GM10847 (cell line): ENCODE data around the gene GAS2L1.

Experiments used
- POLR2A ChIP-seq: IDR thresholded peaks from 2 replicates; pipeline ENCODE4 v1.6.1; 2011; ENCODE audit not compliant: insufficient read length; ENCODE audit errors: extremely low read depth

GAS2L1 gene

GRCh38 chr22:29268511-29269229 lies 37.8 kb upstream of the GAS2L1 start:
- TF ChIP-seq POLR2A = no peak

GRCh38 chr22:29269230-29269604 lies 37.2 kb upstream of the GAS2L1 start:
- no peak for TF ChIP-seq POLR2A

- no peak for TF ChIP-seq POLR2A
These were observed 36.5 kb upstream of the GAS2L1 start for GRCh38 chr22:29269731-29270474.

- no peak for TF ChIP-seq POLR2A
These were observed 35.8 kb upstream of the GAS2L1 start for GRCh38 chr22:29270475-29271271.

- no peak for TF ChIP-seq POLR2A
These were observed 33.8 kb upstream of the GAS2L1 start for GRCh38 chr22:29272624-29273023.

GRCh38 chr22:29275167-29275566 lies 31.3 kb upstream of the GAS2L1 start:
- no peak for TF ChIP-seq POLR2A

- no peak for TF ChIP-seq POLR2A
These were observed 30.5 kb upstream of the GAS2L1 start for GRCh38 chr22:29275819-29276565.

GRCh38 chr22:29277927-29278326 lies 28.5 kb upstream of the GAS2L1 start:
- TF ChIP-seq POLR2A = no peak

- no peak for TF ChIP-seq POLR2A
These were observed 22.3 kb upstream of the GAS2L1 start for GRCh38 chr22:29284196-29284595.

- no peak for TF ChIP-seq POLR2A
These were observed 17.6 kb upstream of the GAS2L1 start for GRCh38 chr22:29288837-29289236.

- no peak for TF ChIP-seq POLR2A
These were observed 16.4 kb upstream of the GAS2L1 start for GRCh38 chr22:29290061-29290460.

- no peak for TF ChIP-seq POLR2A
These were observed 15.2 kb upstream of the GAS2L1 start for GRCh38 chr22:29291215-29291614.

GRCh38 chr22:29292379-29292778 lies 14.1 kb upstream of the GAS2L1 start:
- no peak for TF ChIP-seq POLR2A

- TF ChIP-seq POLR2A = no peak
These were observed 7.8 kb upstream of the GAS2L1 start for GRCh38 chr22:29298641-29299040.
